HL-60/S4 treated with phorbol 12-myristate 13-acetate at 8.2 ng/mL for 4 days and 3 days (cell line): ENCODE measurements around the gene RYR3.

Experiments
- in situ Hi-C: fragments of 300-500 bp; cut with MboI; formaldehyde crosslinking; loops from 2 replicates; pipeline ENCODE4 v1.15.0; 2022; ENCODE audit warnings: low sequenced_read_pairs

The RYR3 gene

GRCh38 chr15:33310481-33311311 is at the start of gene RYR3:
Gene RYR3 (plus strand): TSS chr15:33310967. CDS start chr15:33311046, 79 bp downstream.
- in situ Hi-C loops = no loop called here

- in situ Hi-C loops = no loop called here
Measured at GRCh38 chr15:33262306-33262705, 48.5 kb upstream of the RYR3 start.

GRCh38 chr15:33277689-33278088 is 33.1 kb upstream of the RYR3 start:
- in situ Hi-C loops = no loop called here

- in situ Hi-C loops = no loop called here
Measured at GRCh38 chr15:33278816-33279612, 31.8 kb upstream of the RYR3 start.

GRCh38 chr15:33279613-33280205 is 31.1 kb upstream of the RYR3 start:
- in situ Hi-C loops = no loop called here

DNA sequence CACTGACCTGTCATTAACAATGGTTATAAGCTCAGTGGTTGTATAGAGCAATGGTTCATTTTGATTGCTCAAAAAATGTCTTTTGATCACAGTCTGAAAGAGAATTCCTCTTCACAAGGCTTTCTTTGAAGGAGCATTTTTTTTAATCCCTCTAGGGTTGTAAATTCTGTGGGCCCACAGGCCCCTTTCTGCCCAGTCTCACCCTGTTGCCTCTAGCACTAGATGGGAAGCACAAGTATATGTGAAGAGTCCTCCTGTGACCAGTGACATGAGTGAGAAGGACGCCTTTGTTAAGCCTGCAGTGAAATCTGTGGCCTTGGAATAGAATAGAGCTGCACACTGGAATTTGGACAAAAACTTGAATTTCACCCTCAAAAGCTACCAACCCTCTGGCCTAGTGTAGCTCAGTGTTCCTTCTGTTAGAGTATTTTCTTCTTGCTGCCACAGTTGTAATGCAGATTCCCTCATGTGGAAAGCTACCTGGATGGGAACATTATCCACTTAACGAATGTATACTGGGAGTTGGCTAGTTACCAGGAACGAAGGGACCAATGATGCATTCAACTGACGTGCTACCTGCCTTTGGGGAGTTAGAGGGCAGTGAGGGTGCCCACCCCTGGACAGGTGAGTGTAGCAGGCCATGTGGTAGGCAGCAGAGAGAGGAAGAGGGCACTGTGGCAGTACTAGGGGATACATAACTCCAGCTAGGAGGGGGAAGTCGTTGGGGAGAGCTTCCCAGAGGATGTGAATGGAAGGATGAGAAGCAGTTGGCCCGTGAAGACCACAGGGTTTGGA is 28.3 kb upstream of the RYR3 start:
- in situ Hi-C loops = no loop called here

GRCh38 chr15:33283576-33283975 is 27.2 kb upstream of the RYR3 start:
- in situ Hi-C loops = no loop called here

DNA sequence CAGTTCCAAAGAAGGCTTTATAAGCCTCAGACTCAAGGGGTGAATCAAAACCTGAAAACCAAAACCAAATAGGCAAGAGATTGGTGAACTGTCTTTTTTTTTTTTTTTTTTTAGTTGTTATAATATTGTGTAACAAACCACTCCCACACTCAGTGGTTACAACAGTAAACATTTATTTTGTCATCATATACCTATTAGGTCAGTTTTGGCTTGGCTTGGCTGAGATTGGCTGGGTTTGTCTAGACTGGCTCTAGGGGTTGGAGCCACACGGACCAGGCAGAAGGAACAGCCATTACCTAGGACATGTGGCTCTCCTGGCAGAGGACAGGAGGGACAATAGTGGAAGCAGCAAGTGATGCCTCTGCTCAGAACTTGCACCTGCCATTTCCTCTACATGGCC is 26.4 kb upstream of the RYR3 start:
- in situ Hi-C loops = no loop called here

GRCh38 chr15:33292717-33293307 is 18.0 kb upstream of the RYR3 start:
- in situ Hi-C loops = no loop called here

DNA sequence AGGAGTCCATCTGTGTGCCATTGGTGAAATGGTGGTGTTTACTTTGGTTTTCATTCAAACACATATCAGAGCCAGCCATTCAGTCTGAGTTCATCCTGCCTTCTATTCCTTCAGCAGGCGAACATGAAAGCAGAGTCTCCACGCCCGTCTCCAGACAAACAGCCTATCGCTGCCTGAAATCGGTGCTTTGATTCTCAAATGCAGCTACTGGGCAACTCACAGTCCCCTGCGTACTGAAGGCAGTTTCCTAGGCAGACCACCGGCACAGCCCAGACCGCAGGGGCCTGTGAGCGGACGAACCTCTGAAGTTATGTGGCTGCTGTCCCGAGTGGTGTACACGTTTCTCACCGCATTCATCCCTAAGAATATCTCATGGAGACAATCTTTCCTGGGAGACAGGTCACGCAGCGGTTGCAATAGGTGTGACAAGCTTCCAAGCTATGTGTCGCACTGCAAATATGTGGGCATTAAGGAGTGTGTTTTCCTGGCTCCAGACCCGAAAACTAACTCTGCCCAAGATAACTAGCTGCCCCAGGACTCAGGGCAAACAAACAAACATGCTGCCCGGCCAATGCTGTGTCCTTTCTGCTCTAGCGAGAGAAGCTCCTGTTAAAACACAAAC is 16.9 kb upstream of the RYR3 start:
- in situ Hi-C loops = no loop called here

GRCh38 chr15:33296050-33296449 is 14.7 kb upstream of the RYR3 start:
- in situ Hi-C loops = no loop called here

DNA sequence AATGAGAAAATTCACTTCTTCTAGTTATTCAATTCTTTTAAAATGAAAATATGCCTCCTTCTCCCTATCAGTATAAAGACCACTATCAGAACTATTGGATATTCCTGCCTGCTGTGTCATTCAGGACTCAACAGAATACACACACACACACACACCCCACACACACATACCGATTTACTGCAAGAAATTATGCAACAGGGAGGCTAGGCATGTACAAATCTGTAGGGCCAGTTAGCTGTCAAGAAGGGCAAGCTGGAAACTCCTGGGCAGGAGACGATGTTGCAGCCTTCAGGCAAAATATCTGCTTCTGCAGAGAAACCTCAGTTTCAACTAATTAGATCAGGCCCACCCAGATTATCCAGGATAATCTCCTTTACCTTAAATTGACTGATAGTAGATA is 13.9 kb upstream of the RYR3 start:
- in situ Hi-C loops = no loop called here

- in situ Hi-C loops = no loop called here
Measured at GRCh38 chr15:33298631-33299030, 12.1 kb upstream of the RYR3 start.

- in situ Hi-C loops = no loop called here
Measured at GRCh38 chr15:33304924-33305323, 5.8 kb upstream of the RYR3 start.

GRCh38 chr15:33309602-33310276 is 1.0 kb upstream of the RYR3 start:
- in situ Hi-C loops = no loop called here

DNA sequence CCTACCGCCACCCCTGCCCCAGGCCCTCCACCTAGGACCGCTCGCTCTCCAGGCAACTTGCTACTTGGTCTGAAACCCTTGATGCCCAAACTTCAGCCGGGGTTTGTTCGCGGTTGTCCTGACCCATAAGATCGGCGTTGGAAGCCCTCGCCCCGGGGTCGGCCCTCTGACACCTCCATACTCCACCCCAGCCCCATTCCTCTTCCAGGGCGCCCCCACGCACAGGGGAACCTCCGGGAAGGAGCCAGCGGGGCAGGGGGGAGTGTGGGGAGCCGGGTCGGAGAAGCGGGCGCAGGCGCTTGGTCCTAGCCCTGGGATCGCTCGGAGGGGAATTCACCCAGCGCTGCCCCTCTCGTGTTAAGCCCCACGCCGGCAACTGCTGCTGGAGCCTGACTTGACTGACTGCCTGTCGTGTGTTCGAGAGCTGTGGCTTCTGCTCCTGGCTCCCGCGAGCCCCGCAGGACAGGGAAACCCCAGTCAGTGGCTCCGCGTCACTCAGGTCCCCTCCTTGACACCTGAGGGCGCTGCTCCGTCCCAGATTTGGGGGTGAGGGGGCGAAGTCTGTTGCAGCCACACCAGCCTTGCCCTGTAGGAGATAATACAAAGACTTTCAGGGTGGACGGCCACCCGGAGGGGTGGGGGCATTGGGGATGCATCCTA is 675 bp downstream of the RYR3 start:
- in situ Hi-C loops = no loop called here

GRCh38 chr15:33313491-33313890 is 2.7 kb downstream of the RYR3 start:
- in situ Hi-C loops = no loop called here

- in situ Hi-C loops = no loop called here
Measured at GRCh38 chr15:33314069-33314468, 3.3 kb downstream of the RYR3 start.

- in situ Hi-C loops = no loop called here
Measured at GRCh38 chr15:33315044-33315443, 4.3 kb downstream of the RYR3 start.
